Endodermal cell (in vitro differentiated cells): ENCODE data around the gene FASLG. TPM values are rescaled to one million over a fixed set of nuclear protein-coding genes. Genes with fewer than 3 reads are reported as not detected.

Source experiments
- DNase-seq: peaks from one replicate; pipeline ENCODE4 v3.0.0-alpha.2; 2017
- H3K27ac ChIP-seq: 2 replicates; pipeline ENCODE4 v1.5.1; 2013; ENCODE audit warnings: mild to moderate bottlenecking, low read depth, low read length, moderate library complexity
- H3K27me3 ChIP-seq: 2 replicates; pipeline ENCODE4 v1.6.1; 2013; ENCODE audit warnings: mild to moderate bottlenecking, low read length, moderate library complexity; ENCODE audit not compliant: insufficient read depth, control insufficient read depth, poor library complexity, severe bottlenecking
- H3K36me3 ChIP-seq: 2 replicates; pipeline ENCODE4 v1.7.0; 2013; ENCODE audit warnings: mild to moderate bottlenecking, low read length, moderate library complexity; ENCODE audit not compliant: control insufficient read depth, insufficient read depth
- H3K4me1 ChIP-seq: one replicate; pipeline ENCODE4 v1.7.0; 2013; ENCODE audit warnings: low read length; ENCODE audit not compliant: control insufficient read depth, insufficient read depth
- H3K4me3 ChIP-seq: 2 replicates; pipeline ENCODE4 v1.5.1; 2013; ENCODE audit warnings: mild to moderate bottlenecking, low read length, moderate library complexity
- H3K9ac ChIP-seq: 2 replicates; pipeline ENCODE4 v1.6.1; 2013; ENCODE audit warnings: mild to moderate bottlenecking, low read length, moderate library complexity; ENCODE audit not compliant: poor library complexity, severe bottlenecking; ENCODE audit errors: extremely low read depth
- H3K9me3 ChIP-seq: 2 replicates; pipeline ENCODE4 v1.6.1; 2013; ENCODE audit warnings: mild to moderate bottlenecking, low read length, moderate library complexity; ENCODE audit not compliant: control insufficient read depth
- H3K27ac Mint-ChIP-seq: 2 replicates; pipeline ENCODE4 v1.8.0; 2020; ENCODE audit warnings: mixed read lengths
- H3K27me3 Mint-ChIP-seq: 2 replicates; pipeline ENCODE4 v1.8.0; 2021; ENCODE audit warnings: mild to moderate bottlenecking, mixed read lengths; ENCODE audit not compliant: insufficient read depth
- H3K36me3 Mint-ChIP-seq: 2 replicates; pipeline ENCODE4 v1.8.0; 2020; ENCODE audit warnings: low read depth, mixed read lengths
- H3K4me1 Mint-ChIP-seq: 2 replicates; pipeline ENCODE4 v1.8.0; 2020; ENCODE audit warnings: mixed read lengths
- H3K4me3 Mint-ChIP-seq: 2 replicates; pipeline ENCODE4 v1.8.0; 2020; ENCODE audit warnings: mild to moderate bottlenecking, moderate library complexity, mixed read lengths
- H3K9me3 Mint-ChIP-seq: 2 replicates; pipeline ENCODE4 v1.8.0; 2020; ENCODE audit warnings: mild to moderate bottlenecking, mixed read lengths
- WGBS, 2 experiments: methylation state at CpG; one replicate each; pipeline versions ENCODE4 v1.1.5 to v1.1.7; 2013; ENCODE audit warnings: missing lambda C conversion rate in 2 of 2, mixed read lengths in 1 of 2; ENCODE audit not compliant: insufficient coverage in 1 of 2, insufficient read length in 1 of 2; 5-methylcytosine and 5-hydroxymethylcytosine counted together
- total RNA-seq, 2 donors: library from RNA; stranded (reverse); fragmentation: NEBNext Ultra II Directional in 1 of 2; extraction: Animal tissue kit (Norgen Biotek cat#: 25700) in 1 of 2; gene quantifications; 2 replicates in 1 of 2; 3 replicates in 1 of 2; pipeline ENCODE4 v1.2.1, GENCODE V29; 2021
- TF ChIP-seq, protein P1 (sequence below): fragments of 200-600 bp; sonication (generic); conservative IDR thresholded peaks from 2 replicates; pipeline ENCODE4 v1.5.0; 2021; ENCODE audit warnings: antibody characterized with exemption, mild to moderate bottlenecking

Gene FASLG
- total RNA-seq, 2 donors from 2014 or later = not detected

DNA sequence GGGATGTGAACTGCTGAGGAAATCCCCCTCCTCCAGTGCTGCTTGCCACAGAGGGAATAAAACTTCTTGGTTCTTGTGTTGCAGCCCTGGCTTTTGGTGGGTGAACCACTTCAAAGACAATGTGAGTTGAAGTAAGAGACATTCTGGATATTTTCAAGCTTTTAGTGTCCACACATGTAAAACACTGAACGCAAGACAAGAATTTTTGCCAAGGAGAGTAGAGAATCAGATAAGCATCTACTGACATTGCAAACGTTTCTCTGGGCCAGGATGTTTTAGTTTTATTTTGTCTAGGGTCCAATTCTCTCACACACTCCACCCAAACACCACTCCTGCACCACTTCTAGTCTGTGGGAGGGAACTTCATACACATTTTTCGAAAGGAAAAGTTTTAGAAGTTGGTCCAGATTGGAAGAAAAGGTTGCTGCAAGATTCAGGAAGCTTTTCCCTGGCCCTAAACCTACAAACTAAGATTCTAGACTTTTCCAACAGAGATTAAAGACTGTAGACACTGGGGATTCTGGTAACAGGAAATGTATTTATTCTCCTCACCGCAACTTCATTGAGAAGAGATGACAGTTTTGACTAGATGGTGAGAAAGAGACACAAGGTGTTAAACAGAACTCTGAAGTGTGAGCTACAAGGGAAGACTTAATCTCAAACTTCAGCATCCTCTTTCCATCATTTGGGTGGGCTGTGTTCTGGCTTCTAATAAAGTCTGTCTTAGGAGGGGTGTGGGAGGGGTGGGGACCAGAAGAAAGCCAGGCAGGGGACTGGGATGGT lies 16.1 kb downstream of the FASLG start:
- H3K9me3 ChIP-seq = no peaks in the 10 kb centered on the region
- no peak overlapping the region for H3K27ac ChIP-seq
- no peak for DNase-seq
- Mint-ChIP-seq H3K9me3 (no peaks in the 10 kb centered on the region), H3K4me1 (peaks cover 13% of the 10 kb centered on the region), H3K4me3 (no peak overlapping the region), H3K36me3 (no peaks in the 10 kb centered on the region), H3K27me3 (no peaks in the 10 kb centered on the region), H3K27ac (no peak overlapping the region)
- no peaks in the 10 kb centered on the region for H3K36me3 ChIP-seq
- WGBS, 2 experiments = 88 to 97% methylated on average over 3 to 4 of the region's 4 CpGs
- H3K9ac ChIP-seq = no peak overlapping the region
- H3K4me3 ChIP-seq = no peak overlapping the region
- peaks cover 5% of the 10 kb centered on the region for H3K4me1 ChIP-seq
- H3K27me3 ChIP-seq = no peaks in the 10 kb centered on the region
- TF ChIP-seq, protein P1, sequence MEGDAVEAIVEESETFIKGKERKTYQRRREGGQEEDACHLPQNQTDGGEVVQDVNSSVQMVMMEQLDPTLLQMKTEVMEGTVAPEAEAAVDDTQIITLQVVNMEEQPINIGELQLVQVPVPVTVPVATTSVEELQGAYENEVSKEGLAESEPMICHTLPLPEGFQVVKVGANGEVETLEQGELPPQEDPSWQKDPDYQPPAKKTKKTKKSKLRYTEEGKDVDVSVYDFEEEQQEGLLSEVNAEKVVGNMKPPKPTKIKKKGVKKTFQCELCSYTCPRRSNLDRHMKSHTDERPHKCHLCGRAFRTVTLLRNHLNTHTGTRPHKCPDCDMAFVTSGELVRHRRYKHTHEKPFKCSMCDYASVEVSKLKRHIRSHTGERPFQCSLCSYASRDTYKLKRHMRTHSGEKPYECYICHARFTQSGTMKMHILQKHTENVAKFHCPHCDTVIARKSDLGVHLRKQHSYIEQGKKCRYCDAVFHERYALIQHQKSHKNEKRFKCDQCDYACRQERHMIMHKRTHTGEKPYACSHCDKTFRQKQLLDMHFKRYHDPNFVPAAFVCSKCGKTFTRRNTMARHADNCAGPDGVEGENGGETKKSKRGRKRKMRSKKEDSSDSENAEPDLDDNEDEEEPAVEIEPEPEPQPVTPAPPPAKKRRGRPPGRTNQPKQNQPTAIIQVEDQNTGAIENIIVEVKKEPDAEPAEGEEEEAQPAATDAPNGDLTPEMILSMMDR = no peak

DNA sequence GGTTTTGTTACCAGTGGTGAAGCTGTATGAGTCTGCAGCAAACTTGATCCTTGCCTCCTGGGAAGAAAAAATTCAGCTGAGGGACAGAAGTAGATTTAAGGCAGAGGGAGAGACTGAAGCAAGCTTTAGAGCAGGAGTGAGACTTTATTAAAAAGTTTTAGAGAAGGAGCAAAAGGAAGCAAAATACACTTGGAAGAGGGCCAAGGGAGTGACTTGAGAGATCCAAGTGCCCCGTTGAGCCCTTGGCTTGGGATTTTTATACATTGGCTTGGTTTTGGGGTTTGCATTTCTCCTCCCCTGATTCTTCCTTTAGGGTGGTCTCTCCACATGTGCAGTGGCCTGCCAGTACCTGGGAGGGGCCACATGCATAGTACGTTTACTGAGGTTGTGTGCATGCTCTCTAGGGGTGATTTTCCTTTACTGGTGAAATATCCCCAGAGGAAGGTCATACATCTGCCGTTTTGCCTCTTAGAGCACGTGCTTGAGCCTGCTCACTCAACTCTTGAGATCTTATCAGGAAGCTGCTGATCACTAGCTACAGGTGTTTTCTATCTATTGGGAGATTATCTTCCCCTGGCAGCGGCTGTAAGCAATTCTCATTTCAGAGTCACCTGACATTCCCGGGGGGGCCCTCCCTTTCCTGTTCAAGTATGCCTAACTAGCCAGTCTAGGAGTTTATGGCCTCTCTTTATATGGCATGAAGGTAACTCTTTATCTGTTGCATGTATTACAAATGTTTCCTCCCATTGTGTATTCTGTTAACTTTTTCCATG lies 20.3 kb downstream of the FASLG start:
- Mint-ChIP-seq H3K27me3 (no peaks in the 10 kb centered on the region), H3K4me3 (no peak overlapping the region), H3K9me3 (no peaks in the 10 kb centered on the region), H3K27ac (no peak overlapping the region), H3K36me3 (no peaks in the 10 kb centered on the region), H3K4me1 (peaks cover 33% of the 10 kb centered on the region)
- Histone ChIP-seq H3K27me3 (no peaks in the 10 kb centered on the region), H3K4me1 (peaks cover 15% of the 10 kb centered on the region), H3K36me3 (no peaks in the 10 kb centered on the region), H3K9me3 (no peaks in the 10 kb centered on the region), H3K9ac (no peak overlapping the region), H3K4me3 (no peak overlapping the region), H3K27ac (no peak overlapping the region)
- 72 to 85% methylated on average over 4 to 6 of the region's 6 CpGs for WGBS, 2 experiments
- TF ChIP-seq, protein P1 = no peak
- DNase-seq = no peak

DNA sequence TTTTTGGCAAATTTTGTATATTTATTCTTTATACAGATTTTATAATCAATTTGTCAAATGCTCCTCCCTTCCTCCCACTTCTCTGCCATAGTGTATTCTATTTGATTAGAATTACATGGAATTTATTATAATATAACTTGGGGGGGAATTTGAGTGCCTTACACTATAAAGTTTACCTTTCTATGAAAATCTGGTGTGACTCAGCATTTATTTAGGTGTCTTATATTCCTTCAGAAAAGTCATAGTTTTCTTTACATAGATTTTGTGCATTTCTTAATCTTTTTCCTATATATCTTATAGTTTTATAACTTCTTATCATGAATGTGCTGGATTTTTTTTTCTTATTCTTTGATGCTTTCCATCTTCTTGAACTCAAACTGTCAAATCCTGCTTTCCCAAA lies 21.3 kb downstream of the FASLG start:
- Mint-ChIP-seq H3K4me3 (no peak overlapping the region), H3K27me3 (no peaks in the 10 kb centered on the region), H3K27ac (no peak overlapping the region), H3K36me3 (no peaks in the 10 kb centered on the region), H3K9me3 (no peaks in the 10 kb centered on the region), H3K4me1 (peaks cover 33% of the 10 kb centered on the region)
- H3K27ac ChIP-seq = no peak overlapping the region
- TF ChIP-seq, protein P1 = no peak
- no peak overlapping the region for H3K9ac ChIP-seq
- peaks cover 15% of the 10 kb centered on the region for H3K4me1 ChIP-seq
- DNase-seq = no peak
- no peaks in the 10 kb centered on the region for H3K27me3 ChIP-seq
- no peaks in the 10 kb centered on the region for H3K36me3 ChIP-seq
- no peaks in the 10 kb centered on the region for H3K9me3 ChIP-seq
- no peak overlapping the region for H3K4me3 ChIP-seq
